Measurements from ENCODE around the gene RTKN. TPM values are rescaled to one million over a fixed set of nuclear protein-coding genes. Genes with fewer than 3 reads are reported as not detected.
A peak's percentile ranks its signal among the peaks of the same experiment; 100 is the strongest.
"Not testable (repeated sequence)": the region's sequence is repeated elsewhere in the genome, so short reads cannot be mapped to it uniquely, and the experiment has no call there.

The RTKN gene
- total and polyA plus RNA-seq, 11 donors: 10.9 to 27.6 (median 16.6) TPM

DNA sequence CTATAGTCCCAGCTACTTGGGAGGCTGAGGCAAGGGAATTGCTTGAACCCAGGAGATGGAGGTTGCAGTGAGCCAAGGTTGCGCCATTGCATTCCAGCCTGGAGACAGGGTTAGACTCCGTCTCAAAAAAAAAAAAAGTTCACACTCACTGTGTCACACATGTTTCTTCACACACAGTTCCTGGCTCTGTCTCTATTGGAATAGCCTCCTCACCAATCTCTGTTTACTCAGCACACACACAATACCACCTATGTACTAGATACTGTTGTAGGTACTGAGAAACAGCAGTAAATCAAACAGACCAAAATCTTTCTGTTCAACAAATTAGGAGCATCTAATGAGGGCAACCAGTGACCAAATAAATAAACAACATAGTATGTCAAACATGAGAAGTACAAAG is 44.4 kb upstream of the RTKN start:
- DNase-seq: no peak
- H3K4me1 ChIP-seq: peaks cover 5 to 23% (median 19%) of the 10 kb centered on the region in 12 donors
- H3K27ac ChIP-seq: no peak overlapping the region
- H3K36me3 ChIP-seq: peaks cover 0 to 67% (median 37%) of the 10 kb centered on the region in 9 donors
- 75 to 98% (median 95%) methylated on average over 2 of the region's 2 CpGs for WGBS, 4 donors
- H3K27me3 ChIP-seq: no peaks in the 10 kb centered on the region
- no peaks in the 10 kb centered on the region for H3K9me3 ChIP-seq
- no peak for ATAC-seq
- H3K4me3 ChIP-seq: no peak overlapping the region
- intact Hi-C loops (cut with DNase I): loop anchor here in 1 of 10 donors (5.0 kb wide), 1 partner anchor 41 kb away; the partner anchor contains the start of genes AUP1, DQX1 and HTRA2
- TF ChIP-seq, protein P1, sequence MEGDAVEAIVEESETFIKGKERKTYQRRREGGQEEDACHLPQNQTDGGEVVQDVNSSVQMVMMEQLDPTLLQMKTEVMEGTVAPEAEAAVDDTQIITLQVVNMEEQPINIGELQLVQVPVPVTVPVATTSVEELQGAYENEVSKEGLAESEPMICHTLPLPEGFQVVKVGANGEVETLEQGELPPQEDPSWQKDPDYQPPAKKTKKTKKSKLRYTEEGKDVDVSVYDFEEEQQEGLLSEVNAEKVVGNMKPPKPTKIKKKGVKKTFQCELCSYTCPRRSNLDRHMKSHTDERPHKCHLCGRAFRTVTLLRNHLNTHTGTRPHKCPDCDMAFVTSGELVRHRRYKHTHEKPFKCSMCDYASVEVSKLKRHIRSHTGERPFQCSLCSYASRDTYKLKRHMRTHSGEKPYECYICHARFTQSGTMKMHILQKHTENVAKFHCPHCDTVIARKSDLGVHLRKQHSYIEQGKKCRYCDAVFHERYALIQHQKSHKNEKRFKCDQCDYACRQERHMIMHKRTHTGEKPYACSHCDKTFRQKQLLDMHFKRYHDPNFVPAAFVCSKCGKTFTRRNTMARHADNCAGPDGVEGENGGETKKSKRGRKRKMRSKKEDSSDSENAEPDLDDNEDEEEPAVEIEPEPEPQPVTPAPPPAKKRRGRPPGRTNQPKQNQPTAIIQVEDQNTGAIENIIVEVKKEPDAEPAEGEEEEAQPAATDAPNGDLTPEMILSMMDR (IDR thresholded peaks at IDR 0.05): no peak
- no peak for TF ChIP-seq POLR2A (IDR thresholded peaks at IDR 0.05)

DNA sequence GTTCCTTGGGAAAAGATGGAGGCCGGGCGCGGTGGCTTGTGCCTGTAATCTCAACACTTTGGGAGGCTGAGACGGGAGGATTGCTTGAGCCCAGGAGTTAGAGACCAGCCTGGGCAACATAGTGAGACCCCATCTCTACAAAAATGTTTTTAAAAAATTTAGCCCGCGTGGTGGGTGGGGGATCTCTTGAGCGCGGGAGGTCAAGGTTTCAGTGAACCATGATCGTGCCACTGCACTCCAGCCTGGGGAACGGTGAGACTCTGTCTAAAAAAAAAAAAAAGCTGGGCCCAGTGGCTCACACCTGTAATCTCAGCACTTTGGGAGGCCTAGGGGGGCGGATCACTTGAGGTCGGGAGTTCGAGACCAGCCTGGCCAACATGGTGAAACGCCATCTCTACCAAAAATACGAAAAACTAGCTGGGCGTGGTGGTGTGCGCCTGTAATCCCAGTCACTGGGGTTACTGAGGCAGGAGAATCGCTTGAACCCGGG is 42.0 kb upstream of the RTKN start:
- 79 to 82% (median 80%) methylated on average over 19 of the region's 19 CpGs for WGBS, 4 donors
- not testable (repeated sequence) for H3K9me3 ChIP-seq, H3K27me3 ChIP-seq, ATAC-seq, DNase-seq
- Histone ChIP-seq H3K4me3 (peak overlapping the region; percentile 71 to 98 (median 88)), H3K27ac (peak overlapping the region in 8 of 12 donors; percentile 87 to 97 (median 90)), H3K4me1 (peaks cover 5 to 31% (median 25%) of the 10 kb centered on the region in 12 donors), H3K36me3 (peaks cover 0 to 67% (median 47%) of the 10 kb centered on the region in 9 donors)
- intact Hi-C loops (cut with DNase I): loop anchor here (1.0 to 5.0 kb wide), 12 partner anchors 23 to 105 kb away; partner anchors contain the start of genes AUP1 (in 3 of the 10), HTRA2 (in 3 of the 10), INO80B (in 2 of the 10) and PCGF1 (in 2 of the 10)

DNA sequence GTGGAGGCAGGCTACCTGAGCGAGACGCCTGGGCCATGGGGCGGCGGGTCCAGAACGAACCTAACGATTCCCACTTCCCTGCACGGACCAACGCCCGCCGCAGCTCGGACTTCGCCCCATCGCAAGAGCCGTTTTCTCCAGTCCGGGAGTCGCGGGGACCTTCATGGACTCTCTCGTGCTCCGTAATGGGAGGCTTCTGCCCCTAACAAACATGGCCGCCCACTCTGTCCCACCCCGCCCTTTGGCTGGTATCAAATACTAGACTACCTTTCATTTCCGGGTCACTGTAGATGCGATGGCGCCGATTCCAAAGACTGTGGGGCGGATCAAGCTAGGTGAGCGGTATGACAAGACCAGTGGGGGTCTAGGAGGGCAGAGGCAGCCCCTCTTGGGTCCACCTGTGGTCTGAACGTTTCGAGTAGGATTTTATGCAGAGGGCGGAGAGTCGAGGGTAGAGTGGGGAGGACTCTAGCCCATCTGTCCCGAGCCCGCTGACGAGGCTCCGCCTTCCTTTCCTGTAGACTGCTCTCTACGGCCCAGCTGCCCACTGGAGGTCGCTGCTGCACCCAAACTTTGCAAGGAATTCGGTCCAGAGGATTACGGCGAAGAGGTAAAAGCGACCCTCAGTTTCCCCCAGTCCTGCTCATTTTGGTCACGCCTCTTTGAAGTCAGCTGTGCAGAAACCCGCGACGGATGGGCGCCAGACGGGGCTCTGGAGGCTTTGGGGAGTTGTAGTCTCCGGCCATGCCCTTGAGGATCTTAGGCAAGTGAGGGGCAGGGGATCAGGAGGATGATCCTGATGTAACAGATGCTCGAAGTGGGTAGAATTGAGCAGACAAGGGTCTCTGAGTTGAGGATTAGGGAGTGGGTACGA is 41.3 kb upstream of the RTKN start, which contains the start of the genes CCDC142 and TTC31:
Gene CCDC142 (minus strand): TSS at position 198 of the 874 bp plus-strand sequence. CDS start 161 bp downstream, at position 37.
Gene TTC31 (plus strand): TSS at position 281 of the 874 bp plus-strand sequence. CDS start 15 bp downstream, at position 296.
- H3K27ac ChIP-seq: peak within 1 kb of the TSS; percentile 73 to 97 (median 92)
- H3K27me3 ChIP-seq: no peaks in the 10 kb centered on the region
- H3K4me3 ChIP-seq: peak within 1 kb of the TSS; percentile 71 to 98 (median 88)
- peaks cover 5 to 31% (median 25%) of the 10 kb centered on the region in 12 donors for H3K4me1 ChIP-seq
- WGBS, 4 donors: 1% methylated on average over 40 to 50 of the region's 50 CpGs
- intact Hi-C loops (cut with DNase I): loop anchor here (1.0 to 5.0 kb wide), 12 partner anchors 24 to 106 kb away; partner anchors contain the start of genes AUP1 (in 3 of the 10), HTRA2 (in 3 of the 10), INO80B (in 3 of the 10) and PCGF1 (in 2 of the 10)
- H3K36me3 ChIP-seq: peaks cover 0 to 60% (median 50%) of the 10 kb centered on the region in 9 donors
- TF ChIP-seq, protein P1 (IDR thresholded peaks at IDR 0.05): peak; percentile 77 to 97 (median 88)
- peak in 1 of 2 donors; percentile 37 for TF ChIP-seq POLR2A (IDR thresholded peaks at IDR 0.05)
- peak; percentile 96 to 97 (median 97) for DNase-seq
- peak; percentile 98 to 99 (median 98) for ATAC-seq
- H3K9me3 ChIP-seq: no peaks in the 10 kb centered on the region

DNA sequence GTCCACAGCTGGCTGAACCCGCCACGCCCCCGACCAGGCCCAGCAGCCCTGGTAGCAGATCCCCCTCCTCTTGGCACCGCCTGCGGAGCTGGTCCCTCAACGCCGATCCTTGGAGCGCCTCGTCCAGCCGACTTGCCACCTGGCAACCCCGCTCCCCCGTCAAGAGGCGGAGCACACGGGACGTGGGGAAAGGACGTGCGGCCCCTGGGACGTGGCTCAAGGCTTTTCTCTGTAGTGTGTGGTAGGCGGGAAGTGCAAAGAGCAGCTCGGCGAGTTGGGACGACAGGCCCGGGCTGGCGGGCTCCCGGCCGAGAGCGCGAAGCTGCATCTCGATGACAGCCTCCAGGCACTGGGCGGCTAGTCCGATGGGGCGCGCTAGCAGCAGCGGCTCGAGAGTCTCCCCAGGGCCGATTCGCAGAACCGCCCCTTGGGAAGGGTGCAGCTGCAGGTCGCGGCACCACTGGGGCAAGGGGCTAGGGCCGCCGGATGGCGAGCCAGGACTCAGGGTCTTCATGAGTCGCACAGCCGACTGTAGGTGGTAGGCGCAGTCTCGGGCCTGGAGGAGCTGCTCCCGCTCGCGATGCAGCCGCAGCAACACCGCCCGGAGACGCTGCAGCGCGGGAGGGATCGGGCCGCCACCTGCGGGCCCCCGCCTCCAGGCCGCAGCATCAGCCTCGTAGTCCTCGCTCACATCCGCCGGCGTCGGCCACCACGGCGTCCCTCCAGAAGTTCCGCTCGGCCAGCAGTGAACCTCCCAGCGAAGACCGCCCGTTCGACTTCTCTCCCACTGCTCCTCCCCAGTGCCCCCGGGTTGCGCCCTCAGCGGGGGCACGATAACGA is 40.4 kb upstream of the RTKN start:
- DNase-seq: peak in 1 of 5 donors; percentile 85
- Histone ChIP-seq H3K4me1 (peaks cover 5 to 34% (median 25%) of the 10 kb centered on the region in 12 donors), H3K27me3 (no peaks in the 10 kb centered on the region), H3K4me3 (peak overlapping the region; percentile 71 to 98 (median 88)), H3K27ac (peak overlapping the region; percentile 73 to 97 (median 92)), H3K36me3 (peaks cover 0 to 59% (median 50%) of the 10 kb centered on the region in 9 donors), H3K9me3 (no peaks in the 10 kb centered on the region)
- intact Hi-C loops (cut with DNase I): loop anchor here in 6 of 10 donors (1.0 to 5.0 kb wide), 9 partner anchors 25 to 107 kb away; partner anchors contain the start of genes INO80B (in 2 of the 6) and PCGF1 (in 1 of the 6)
- 1 to 2% (median 1%) methylated on average over 36 to 80 of the region's 80 CpGs for WGBS, 4 donors
- TF ChIP-seq POLR2A (IDR thresholded peaks at IDR 0.05): no peak
- TF ChIP-seq, protein P1 (IDR thresholded peaks at IDR 0.05): no peak
- peak; percentile 12 to 72 (median 68) for ATAC-seq

Measured in heart left ventricle (tissue), 16 donors.